IMR-90 (cell line): ENCODE results near the gene COL18A1. TPM values are rescaled to one million over a fixed set of nuclear protein-coding genes. Genes with fewer than 3 reads are reported as not detected.

Source experiments
- ATAC-seq: fragments of 200-7000 bp; cut with Tn5 transposase; 2 replicates; pipeline ENCODE4 v1.9.1; 2020; ENCODE audit warnings: low read depth, mild to moderate bottlenecking, moderate library complexity
- BruUV-seq: library from RNA; stranded (reverse); fragments of 400-500 nt; replicated peaks from 2 replicates; lab custom pipeline; 2021; lab: Mats Ljungman, UMichigan
- CTCF ChIA-PET: fragments of 300-600 bp; formaldehyde crosslinking; extraction: SDS; loops from one replicate; lab custom pipeline; 2021; ENCODE audit warnings: antibody characterized with exemption; lab: Yijun Ruan, JAX
- POLR2A ChIA-PET: fragments of 300-600 bp; sonication (Branson Sonifier 250); formaldehyde crosslinking; loops from one replicate; lab custom pipeline; 2022; ENCODE audit warnings: antibody characterized with exemption; ENCODE audit not compliant: unreplicated experiment; lab: Charles Lee
- DNase-seq: peaks from one replicate; pipeline ENCODE4 v3.0.0; 2013
- H2AFZ ChIP-seq: replicated peaks from 2 replicates; pipeline ENCODE3; 2013; ENCODE audit warnings: low read length, mild to moderate bottlenecking; ENCODE audit not compliant: poor library complexity
- H2AK5ac ChIP-seq: 2 replicates; pipeline ENCODE4 v1.6.1; 2013; ENCODE audit warnings: low read depth, low read length, inconsistent platforms
- H2AK9ac ChIP-seq: replicated peaks from 2 replicates; pipeline ENCODE3; 2013; ENCODE audit warnings: mild to moderate bottlenecking, low read depth, low read length, moderate library complexity; ENCODE audit not compliant: poor library complexity
- H2BK120ac ChIP-seq: 2 replicates; pipeline ENCODE4 v1.6.1; 2013; ENCODE audit warnings: low read depth, low read length, inconsistent platforms
- H2BK15ac ChIP-seq: 3 replicates; pipeline ENCODE4 v1.6.1; 2013; ENCODE audit warnings: low read depth, low read length, inconsistent platforms
- H2BK20ac ChIP-seq: 2 replicates; pipeline ENCODE4 v1.6.1; 2013; ENCODE audit warnings: low read depth, mild to moderate bottlenecking, inconsistent platforms, low read length, moderate library complexity
- H2BK5ac ChIP-seq: 2 replicates; pipeline ENCODE4 v1.6.1; 2013; ENCODE audit warnings: mild to moderate bottlenecking, low read depth, low read length, inconsistent platforms; ENCODE audit not compliant: poor library complexity, severe bottlenecking
- H3K14ac ChIP-seq: replicated peaks from 2 replicates; pipeline ENCODE4 v1.6.1; 2013; ENCODE audit warnings: low read depth, low read length, inconsistent platforms
- H3K18ac ChIP-seq: 2 replicates; pipeline ENCODE4 v1.6.1; 2013; ENCODE audit warnings: low read depth, low read length, control low read depth
- H3K23ac ChIP-seq: 2 replicates; pipeline ENCODE4 v1.6.1; 2013; ENCODE audit warnings: low read depth, low read length, inconsistent platforms
- H3K27ac ChIP-seq: 2 replicates; pipeline ENCODE4 v1.5.1; 2013; ENCODE audit warnings: mild to moderate bottlenecking, control low read depth, low read length; ENCODE audit not compliant: insufficient read depth
- H3K27me3 ChIP-seq: 2 replicates; pipeline ENCODE4 v1.6.1; 2013; ENCODE audit warnings: low read length; ENCODE audit not compliant: control insufficient read depth, insufficient read depth
- H3K36me3 ChIP-seq: 2 replicates; pipeline ENCODE4 v1.6.1; 2013; ENCODE audit warnings: low read length, mixed read lengths; ENCODE audit not compliant: control insufficient read depth, insufficient read depth
- H3K4ac ChIP-seq: 2 replicates; pipeline ENCODE4 v1.6.1; 2013; ENCODE audit warnings: low read depth, low read length, inconsistent platforms
- H3K4me1 ChIP-seq: 2 replicates; pipeline ENCODE4 v1.6.1; 2013; ENCODE audit warnings: low read length, mixed read lengths; ENCODE audit not compliant: control insufficient read depth, insufficient read depth
- H3K4me2 ChIP-seq: 2 replicates; pipeline ENCODE4 v1.6.1; 2013; ENCODE audit warnings: low read depth, mild to moderate bottlenecking, control low read depth, low read length, moderate library complexity
- H3K4me3 ChIP-seq: 2 replicates; pipeline ENCODE4 v1.5.1; 2013; ENCODE audit warnings: low read depth, mild to moderate bottlenecking, control low read depth, low read length, moderate library complexity; ENCODE audit not compliant: insufficient read depth
- H3K56ac ChIP-seq: 2 replicates; pipeline ENCODE4 v1.6.1; 2013; ENCODE audit warnings: low read length, inconsistent platforms; ENCODE audit not compliant: insufficient read depth; ENCODE audit errors: extremely low read depth
- H3K79me1 ChIP-seq, 2 experiments: 2 replicates each; pipeline ENCODE4 v1.6.1; 2013; ENCODE audit warnings: low read length in 2 of 2, inconsistent platforms in 1 of 2, low read depth in 1 of 2
- H3K9ac ChIP-seq: 2 replicates; pipeline ENCODE4 v1.6.1; 2013; ENCODE audit warnings: low read depth, low read length, control low read depth
- H3K9me1 ChIP-seq: 2 replicates; pipeline ENCODE4 v1.6.1; 2013; ENCODE audit warnings: low read length, inconsistent platforms; ENCODE audit not compliant: insufficient read depth
- H3K9me3 ChIP-seq: 2 replicates; pipeline ENCODE4 v1.6.1; 2013; ENCODE audit warnings: low read length; ENCODE audit not compliant: control insufficient read depth, insufficient read depth
- H4K20me1 ChIP-seq: 2 replicates; pipeline ENCODE4 v1.6.1; 2013; ENCODE audit warnings: low read length, inconsistent platforms; ENCODE audit not compliant: insufficient read depth
- H4K5ac ChIP-seq: 2 replicates; pipeline ENCODE4 v1.6.1; 2013; ENCODE audit warnings: mild to moderate bottlenecking, low read depth, low read length, control low read depth
- H4K8ac ChIP-seq, 2 experiments: 2 replicates each; pipeline ENCODE4 v1.6.1; 2013; ENCODE audit warnings: low read depth in 2 of 2, low read length in 2 of 2, control low read depth in 1 of 2, inconsistent platforms in 1 of 2
- H4K91ac ChIP-seq: 2 replicates; pipeline ENCODE4 v1.6.1; 2013; ENCODE audit warnings: low read depth, low read length, inconsistent platforms; ENCODE audit not compliant: insufficient read depth
- BHLHE40 ChIP-seq: fragments of 150-350 bp; IDR thresholded peaks from 2 replicates; pipeline ENCODE4 v1.6.1; 2016; ENCODE audit warnings: mild to moderate bottlenecking, low read depth, low read length
- CEBPB ChIP-seq: IDR thresholded peaks from 2 replicates; pipeline ENCODE4 v1.6.1; 2012; ENCODE audit warnings: low read depth, low read length, improper control_type of control experiment
- CHD1 ChIP-seq: IDR thresholded peaks from 2 replicates; pipeline ENCODE4 v1.6.1; 2012; ENCODE audit warnings: low read depth, low read length, improper control_type of control experiment
- FOS ChIP-seq: fragments of 150-350 bp; IDR thresholded peaks from 2 replicates; pipeline ENCODE4 v1.6.1; 2016; ENCODE audit warnings: low read depth, low read length
- MAFK ChIP-seq: IDR thresholded peaks from 2 replicates; pipeline ENCODE4 v1.6.1; 2012; ENCODE audit warnings: low read depth, low read length, improper control_type of control experiment
- MAZ ChIP-seq: IDR thresholded peaks from 2 replicates; pipeline ENCODE4 v1.6.1; 2012; ENCODE audit warnings: low read depth, mild to moderate bottlenecking, low read length, improper control_type of control experiment, moderate library complexity, borderline replicate concordance
- MXI1 ChIP-seq: IDR thresholded peaks from 2 replicates; pipeline ENCODE4 v1.6.1; 2012; ENCODE audit warnings: low read depth, mild to moderate bottlenecking, low read length, moderate library complexity, borderline replicate concordance
- NFE2L2 ChIP-seq: fragments of 150-350 bp; IDR thresholded peaks from 2 replicates; pipeline ENCODE4 v1.6.1; 2016; ENCODE audit warnings: low read depth, mild to moderate bottlenecking, low read length
- RAD21 ChIP-seq: IDR thresholded peaks from 2 replicates; pipeline ENCODE4 v1.6.1; 2012; ENCODE audit warnings: low read length, improper control_type of control experiment
- RCOR1 ChIP-seq: IDR thresholded peaks from 2 replicates; pipeline ENCODE4 v1.6.1; 2012; ENCODE audit warnings: mild to moderate bottlenecking, low read length, improper control_type of control experiment; ENCODE audit not compliant: insufficient replicate concordance
- RFX5 ChIP-seq: IDR thresholded peaks from 2 replicates; pipeline ENCODE4 v1.8.0; 2012; ENCODE audit warnings: low read depth, mild to moderate bottlenecking, low read length, moderate library complexity
- SMC3 ChIP-seq: fragments of 150-350 bp; IDR thresholded peaks from 2 replicates; pipeline ENCODE4 v1.6.1; 2016; ENCODE audit warnings: low read depth, mild to moderate bottlenecking, antibody characterized with exemption, low read length, moderate library complexity
- USF2 ChIP-seq: fragments of 150-350 bp; IDR thresholded peaks from 2 replicates; pipeline ENCODE4 v1.6.1; 2017; ENCODE audit warnings: mild to moderate bottlenecking, antibody characterized with exemption, low read length, low read depth
- WGBS, 2 experiments: methylation state at CpG; one replicate each; pipeline versions ENCODE4 v1.1.5 to v1.1.7; 2013; ENCODE audit warnings: missing lambda C conversion rate in 2 of 2; ENCODE audit not compliant: insufficient read length in 1 of 2; ENCODE audit errors: extremely low coverage in 2 of 2; 5-methylcytosine and 5-hydroxymethylcytosine counted together
- dilution Hi-C: fragments of 300-500 bp; cut with HindIII; formaldehyde crosslinking; loops from one replicate; pipeline ENCODE4 v1.14.3; 2018; ENCODE audit warnings: low sequenced_read_pairs; ENCODE audit not compliant: unreplicated experiment
- in situ Hi-C: fragments of 300-500 bp; cut with MboI; formaldehyde crosslinking; loops from 3 replicates; pipeline ENCODE4 v1.14.3; 2019; ENCODE audit warnings: low sequenced_read_pairs, inconsistent platforms, mixed read lengths
- intact Hi-C: fragments of 100-400 bp; cut with micrococcal nuclease; formaldehyde crosslinking; loops from 2 replicates; pipeline ENCODE4 v1.10.0; 2022
- polyA plus RNA-seq, 3 experiments: library from polyadenylated mRNA; depleted of rRNA; stranded (reverse); fragments of >200 nt; gene quantifications; 2 replicates each; pipeline ENCODE4 v1.2.3, GENCODE V29; 2012; ENCODE audit warnings: low replicate concordance in 1 of 3
- total RNA-seq: library from RNA; depleted of rRNA; stranded (reverse); fragments of >200 nt; gene quantifications from 2 replicates; pipeline ENCODE4 v1.2.3, GENCODE V29; 2012
- TF ChIP-seq, protein P1 (sequence below): conservative IDR thresholded peaks from 2 replicates; pipeline ENCODE4 v1.5.1; 2012; ENCODE audit warnings: mild to moderate bottlenecking, low read depth, low read length, improper control_type of control experiment

Gene COL18A1
- total and polyA plus RNA-seq, 2 of the 4 experiments (the other 2 are of a cell fraction), result 4.3 to 46.7 TPM

- peak overlapping the region; percentile 32; the same call in 1 of the 2 replicates for H2BK20ac ChIP-seq
- H2BK15ac ChIP-seq, result no peak overlapping the region
- POLR2A ChIA-PET, result no interaction called here
- no peak overlapping the region for H4K5ac ChIP-seq
- CTCF ChIA-PET, result no interaction called here
- peaks cover 61% of the 10 kb centered on the region for H4K20me1 ChIP-seq
- no peak overlapping the region for H3K14ac ChIP-seq
- no TSS peak for BruUV-seq
- no peak overlapping the region for H2BK5ac ChIP-seq
- in situ Hi-C loops (no loop called here), intact Hi-C loops (no loop called here), dilution Hi-C loops (no loop called here)
- DNase-seq (no peak), ATAC-seq (no peak)
- H2AK9ac ChIP-seq, result peak overlapping the region; percentile 71
- no peaks in the 10 kb centered on the region for H3K27me3 ChIP-seq
- no peak overlapping the region for H3K18ac ChIP-seq
- peak overlapping the region; percentile 66; the same call in 1 of the 2 replicates for H2AK5ac ChIP-seq
- H3K9me1 ChIP-seq, result peaks cover 16% of the 10 kb centered on the region
- no peak overlapping the region for H3K27ac ChIP-seq
- H3K36me3 ChIP-seq, result peaks cover 5% of the 10 kb centered on the region
- no peak overlapping the region; the same call in 1 of the 2 replicates for H3K23ac ChIP-seq
- H4K8ac ChIP-seq, result no peak overlapping the region
- H3K4me2 ChIP-seq, result no peak overlapping the region
- H2AFZ ChIP-seq, result no peak overlapping the region
- no peak overlapping the region for H2BK120ac ChIP-seq
- no peak overlapping the region for H3K56ac ChIP-seq
- H3K9me3 ChIP-seq, result no peaks in the 10 kb centered on the region
- H3K4me3 ChIP-seq, result no peak overlapping the region
- no peak overlapping the region for H3K9ac ChIP-seq
- 95% methylated on average over 23 of the region's 28 CpGs; no CpG with 5 or more reads in 1 of the 2 experiments for WGBS, 2 experiments
- no peak overlapping the region for H4K91ac ChIP-seq
- peaks cover 3% of the 10 kb centered on the region for H3K4me1 ChIP-seq
- peaks cover 13 to 85% of the 10 kb centered on the region in 2 experiments for H3K79me1 ChIP-seq
- peak overlapping the region; percentile 33 for H3K4ac ChIP-seq
- TF ChIP-seq FOS (no peak), RCOR1 (no peak), MAZ (no peak), RAD21 (no peak), RFX5 (no peak), CEBPB (no peak), USF2 (no peak), BHLHE40 (no peak), MAFK (no peak), CHD1 (no peak), SMC3 (no peak), MXI1 (no peak), NFE2L2 (no peak)
- TF ChIP-seq, protein P1, sequence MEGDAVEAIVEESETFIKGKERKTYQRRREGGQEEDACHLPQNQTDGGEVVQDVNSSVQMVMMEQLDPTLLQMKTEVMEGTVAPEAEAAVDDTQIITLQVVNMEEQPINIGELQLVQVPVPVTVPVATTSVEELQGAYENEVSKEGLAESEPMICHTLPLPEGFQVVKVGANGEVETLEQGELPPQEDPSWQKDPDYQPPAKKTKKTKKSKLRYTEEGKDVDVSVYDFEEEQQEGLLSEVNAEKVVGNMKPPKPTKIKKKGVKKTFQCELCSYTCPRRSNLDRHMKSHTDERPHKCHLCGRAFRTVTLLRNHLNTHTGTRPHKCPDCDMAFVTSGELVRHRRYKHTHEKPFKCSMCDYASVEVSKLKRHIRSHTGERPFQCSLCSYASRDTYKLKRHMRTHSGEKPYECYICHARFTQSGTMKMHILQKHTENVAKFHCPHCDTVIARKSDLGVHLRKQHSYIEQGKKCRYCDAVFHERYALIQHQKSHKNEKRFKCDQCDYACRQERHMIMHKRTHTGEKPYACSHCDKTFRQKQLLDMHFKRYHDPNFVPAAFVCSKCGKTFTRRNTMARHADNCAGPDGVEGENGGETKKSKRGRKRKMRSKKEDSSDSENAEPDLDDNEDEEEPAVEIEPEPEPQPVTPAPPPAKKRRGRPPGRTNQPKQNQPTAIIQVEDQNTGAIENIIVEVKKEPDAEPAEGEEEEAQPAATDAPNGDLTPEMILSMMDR, result no peak
These were observed 17.1 kb downstream of the COL18A1 start for GRCh38 chr21:45421846-45422775.
